ENCODE results near the gene ARHGAP26. TPM values are rescaled to one million over a fixed set of nuclear protein-coding genes. Genes with fewer than 3 reads are reported as not detected.

ARHGAP26 gene
- total and polyA plus RNA-seq, 4 donors = 1.8 to 16.7 (median 4.1) TPM

- no peak for DNase-seq (ENCODE audit: low spot score)
- Histone ChIP-seq H3K9me3 (ENCODE audit: control insufficient read depth in 4 of 4, low read length in 3 of 4) (no peaks in the 10 kb centered on the region), H3K4me3 (ENCODE audit: low read depth in 1 of 3, low read length in 3 of 3) (no peak overlapping the region), H3K27ac (ENCODE audit: low read depth in 1 of 2, low read length in 2 of 2) (peak overlapping the region; percentile 84 to 96), H3K27me3 (ENCODE audit: control insufficient read depth in 4 of 4, insufficient read depth in 4 of 4, low read length in 3 of 4) (no peaks in the 10 kb centered on the region), H3K9ac (ENCODE audit: low read depth in 1 of 2, low read length in 2 of 2) (no peak overlapping the region), H3K4me1 (ENCODE audit: control insufficient read depth in 4 of 4, insufficient read depth in 4 of 4, low read length in 3 of 4) (peaks cover 17 to 53% (median 32%) of the 10 kb centered on the region in 4 donors), H3K36me3 (ENCODE audit: control insufficient read depth in 4 of 4, insufficient read depth in 3 of 4, low read depth in 1 of 4, low read length in 3 of 4) (no peaks in the 10 kb centered on the region)
- 91% methylated on average over 6 of the region's 6 CpGs for whole genome bisulfite sequencing
- no peak for TF ChIP-seq SP1 (IDR thresholded peaks at IDR 0.05)
- no peak for TF ChIP-seq FOXA1 (IDR thresholded peaks at IDR 0.05)
- TF ChIP-seq RXRA (IDR thresholded peaks at IDR 0.05) = no peak
- no peak for TF ChIP-seq FOXA2 (IDR thresholded peaks at IDR 0.05)
- TF ChIP-seq NR2F2 (IDR thresholded peaks at IDR 0.05) = no peak
- TF ChIP-seq ATF3 (IDR thresholded peaks at IDR 0.05) = no peak
- no peak for TF ChIP-seq GABPA (IDR thresholded peaks at IDR 0.05 in 1 of 2, conservative IDR thresholded peaks at IDR 0.05 in 1 of 2)
Observed at GRCh38 chr5:143230676-143230996, 460.5 kb downstream of the ARHGAP26 start.

- no peaks in the 10 kb centered on the region for H3K9me3 ChIP-seq (ENCODE audit: control insufficient read depth in 4 of 4, low read length in 3 of 4)
- H3K9ac ChIP-seq (ENCODE audit: low read depth in 1 of 2, low read length in 2 of 2) = no peak overlapping the region
- H3K27ac ChIP-seq (ENCODE audit: low read depth in 1 of 2, low read length in 2 of 2) = peak overlapping the region in 1 of 2 donors; percentile 61
- no peak for DNase-seq (ENCODE audit: low spot score)
- WGBS = 83% methylated on average over 3 of the region's 3 CpGs
- no peaks in the 10 kb centered on the region for H3K27me3 ChIP-seq (ENCODE audit: control insufficient read depth in 4 of 4, insufficient read depth in 4 of 4, low read length in 3 of 4)
- peaks cover 17 to 54% (median 32%) of the 10 kb centered on the region in 4 donors for H3K4me1 ChIP-seq (ENCODE audit: control insufficient read depth in 4 of 4, insufficient read depth in 4 of 4, low read length in 3 of 4)
- H3K36me3 ChIP-seq (ENCODE audit: control insufficient read depth in 4 of 4, insufficient read depth in 3 of 4, low read depth in 1 of 4, low read length in 3 of 4) = no peaks in the 10 kb centered on the region
- TF ChIP-seq EGR1 (IDR thresholded peaks at IDR 0.05; ENCODE audit: low read depth in 2 of 2) (no peak), ZBTB33 (IDR thresholded peaks at IDR 0.05) (no peak), MAX (IDR thresholded peaks at IDR 0.05) (no peak), RXRA (IDR thresholded peaks at IDR 0.05) (no peak), NR2F2 (IDR thresholded peaks at IDR 0.05) (no peak), SP1 (IDR thresholded peaks at IDR 0.05) (no peak), FOXA1 (IDR thresholded peaks at IDR 0.05) (no peak), YY1 (IDR thresholded peaks at IDR 0.05) (no peak), REST (IDR thresholded peaks at IDR 0.05) (no peak), RAD21 (IDR thresholded peaks at IDR 0.05) (no peak), ATF3 (IDR thresholded peaks at IDR 0.05) (no peak), FOXA2 (IDR thresholded peaks at IDR 0.05) (no peak)
- H3K4me3 ChIP-seq (ENCODE audit: low read depth in 1 of 3, low read length in 3 of 3) = no peak overlapping the region
Observed at GRCh38 chr5:143231416-143231815, 461.2 kb downstream of the ARHGAP26 start.

Measured in liver (tissue), 9 donors.